ENCODE measurements around the gene ZNF80. TPM values are rescaled to one million over a fixed set of nuclear protein-coding genes. Genes with fewer than 3 reads are reported as not detected.

ZNF80 gene
- total RNA-seq, 1 experiment from 2014 or later = not detected

GRCh38 chr3:114186501-114186900 is 50.9 kb downstream of the ZNF80 start:
- Mint-ChIP-seq H3K27me3 (ENCODE audit: insufficient read depth, unreplicated experiment) (peaks cover 43% of the 10 kb centered on the region), H3K36me3 (ENCODE audit: insufficient read depth, unreplicated experiment) (no peaks in the 10 kb centered on the region), H3K9me3 (ENCODE audit: unreplicated experiment) (no peaks in the 10 kb centered on the region), H3K4me1 (ENCODE audit: insufficient read depth, unreplicated experiment) (no peaks in the 10 kb centered on the region), H3K27ac (ENCODE audit: low read depth, unreplicated experiment) (no peak overlapping the region), H3K4me3 (ENCODE audit: unreplicated experiment) (no peak overlapping the region)
- no peak for TF ChIP-seq CTCF (IDR thresholded peaks at IDR 0.05; ENCODE audit: unreplicated experiment)
- ChIA-PET POLR2A (no interaction called here), CTCF (interaction anchor here (0.7 to 1.1 kb wide), 2 partner anchors 33 to 1671 kb away, joined by 3 to 6 read pairs; no protein-coding TSS in a partner anchor)
- BruUV-seq (replicated peaks) = no TSS peak
- no peak for DNase-seq (ENCODE audit: unreplicated experiment)
- intact Hi-C loops (cut with micrococcal nuclease) = no loop called here

Other genes with a start within 250 kb of the ZNF80 start
- 3.8 and 5.2 TPM in 2 replicates for gene CCDC191, start 181.1 kb downstream of the ZNF80 start, total RNA-seq (2022)
- gene QTRT2, start 180.8 kb downstream of the ZNF80 start, total RNA-seq (2022) = 39.2 and 43.6 TPM in 2 replicates
- not detected in 2 replicates for gene DRD3, start 58.5 kb downstream of the ZNF80 start, total RNA-seq (2022)
- gene TIGIT, start 56.5 kb upstream of the ZNF80 start, total RNA-seq (2022) = not detected in 2 replicates